B cell (primary cell): ENCODE data around the gene BCL10. TPM values are rescaled to one million over a fixed set of nuclear protein-coding genes. Genes with fewer than 3 reads are reported as not detected.

Experiments used
- ATAC-seq: fragments of 200-7000 bp; cut with Tn5 transposase; one replicate; pipeline ENCODE4 v1.10.0; 2021; ENCODE audit warnings: low read depth, mild to moderate bottlenecking, moderate number of reproducible peaks, moderate library complexity
- CTCF ChIA-PET: fragments of 350-600 bp; sonication (Branson Sonifier 250); formaldehyde crosslinking; loops from one replicate; lab custom pipeline; 2021; ENCODE audit warnings: antibody characterized with exemption, inconsistent platforms; lab: Charles Lee
- POLR2A ChIA-PET: fragments of 350-600 bp; sonication (Branson Sonifier 250); formaldehyde crosslinking; loops from one replicate; lab custom pipeline; 2021; ENCODE audit warnings: antibody characterized with exemption; lab: Charles Lee
- DNase-seq: peaks from one replicate; pipeline ENCODE4 v3.0.0; 2013
- H2AFZ ChIP-seq: 2 replicates; pipeline ENCODE4 v1.6.1; 2012; ENCODE audit warnings: mild to moderate bottlenecking, low read depth, low read length; ENCODE audit not compliant: insufficient read depth, poor library complexity, severe bottlenecking
- H3K27ac ChIP-seq, 2 donors: 1 replicate in 1 of 2; 2 replicates in 1 of 2; pipeline ENCODE4 v1.5.1; 2012 to 2013; ENCODE audit warnings: low read length in 2 of 2, mild to moderate bottlenecking in 2 of 2, moderate library complexity in 1 of 2
- H3K27me3 ChIP-seq, 4 experiments: fragments of 200-600 bp in 1 of 4; sonication (generic) in 1 of 4; replicated peaks in 1 of 4; 1 replicate in 2 of 4; 2 replicates in 2 of 4; pipeline versions ENCODE4 v1.6.1 to v1.7.0; 2013 to 2016; ENCODE audit warnings: low read length in 3 of 4, mild to moderate bottlenecking in 2 of 4, mixed read lengths in 1 of 4, moderate library complexity in 1 of 4; ENCODE audit not compliant: insufficient read depth in 4 of 4, control insufficient read depth in 3 of 4; ENCODE audit errors: control extremely low read depth in 1 of 4
- H3K36me3 ChIP-seq, 2 experiments: replicated peaks in 1 of 2; 1 replicate in 1 of 2; 2 replicates in 1 of 2; pipeline versions ENCODE4 v1.6.1 to v1.7.1; 2013; ENCODE audit warnings: low read length in 1 of 2; ENCODE audit not compliant: insufficient read depth in 2 of 2, control insufficient read depth in 1 of 2; ENCODE audit errors: control extremely low read depth in 1 of 2, extremely low read depth in 1 of 2
- H3K4me1 ChIP-seq, 2 donors: fragments of 200-600 bp in 1 of 2; sonication (generic) in 1 of 2; 1 replicate in 1 of 2; 2 replicates in 1 of 2; pipeline versions ENCODE4 v1.5.1 to v1.6.1; 2013 to 2017; ENCODE audit warnings: low read length in 2 of 2; ENCODE audit not compliant: control insufficient read depth in 2 of 2, insufficient read depth in 2 of 2
- H3K4me2 ChIP-seq: replicated peaks from 2 replicates; pipeline ENCODE3; 2012; ENCODE audit warnings: mild to moderate bottlenecking, low read depth, low read length; ENCODE audit not compliant: poor library complexity, severe bottlenecking
- H3K4me3 ChIP-seq, 5 experiments: fragments of 200-600 bp in 1 of 5; sonication (generic) in 1 of 5; 1 replicate in 3 of 5; 2 replicates in 2 of 5; pipeline versions ENCODE4 v1.5.1 to v1.7.0; 2011 to 2016; ENCODE audit warnings: low read length in 4 of 5, mild to moderate bottlenecking in 4 of 5, low read depth in 2 of 5, control low read depth in 1 of 5, moderate library complexity in 1 of 5; ENCODE audit not compliant: insufficient read depth in 1 of 5; ENCODE audit errors: control extremely low read depth in 1 of 5, extremely low read depth in 1 of 5
- H3K79me2 ChIP-seq: fragments of 200-600 bp; sonication (generic); one replicate; pipeline ENCODE4 v1.6.0; 2016; ENCODE audit warnings: low read length; ENCODE audit not compliant: control insufficient read depth, insufficient read depth
- H3K9ac ChIP-seq: fragments of 200-600 bp; sonication (generic); 2 replicates; pipeline ENCODE4 v1.6.1; 2017; ENCODE audit warnings: mild to moderate bottlenecking, low read length, moderate library complexity
- H3K9me3 ChIP-seq, 3 donors: one replicate each; pipeline versions ENCODE4 v1.6.1 to v1.7.1; 2013; ENCODE audit warnings: low read length in 2 of 3; ENCODE audit not compliant: control insufficient read depth in 2 of 3, insufficient read depth in 1 of 3; ENCODE audit errors: control extremely low read depth in 1 of 3
- H4K20me1 ChIP-seq: 2 replicates; pipeline ENCODE4 v1.6.0; 2012; ENCODE audit warnings: mild to moderate bottlenecking, low read length; ENCODE audit not compliant: insufficient read depth, control insufficient read depth, poor library complexity, severe bottlenecking
- H3K27ac Mint-ChIP-seq: one replicate; pipeline ENCODE4 v1.8.0; 2021; ENCODE audit warnings: mixed read lengths
- H3K27me3 Mint-ChIP-seq: one replicate; pipeline ENCODE4 v1.8.0; 2021; ENCODE audit warnings: mixed read lengths
- H3K4me1 Mint-ChIP-seq: one replicate; pipeline ENCODE4 v1.8.0; 2021; ENCODE audit warnings: mixed read lengths
- H3K4me3 Mint-ChIP-seq: one replicate; pipeline ENCODE4 v1.8.0; 2021; ENCODE audit warnings: mixed read lengths
- H3K9me3 Mint-ChIP-seq: one replicate; pipeline ENCODE4 v1.8.0; 2022; ENCODE audit warnings: mixed read lengths; ENCODE audit not compliant: insufficient read depth
- EZH2 ChIP-seq: IDR thresholded peaks from 2 replicates; pipeline ENCODE4 v1.6.1; 2012; ENCODE audit warnings: borderline replicate concordance, low read depth, mild to moderate bottlenecking, moderate library complexity, low read length; ENCODE audit not compliant: insufficient read depth, poor library complexity, severe bottlenecking
- WGBS: methylation state at CpG from one replicate; pipeline ENCODE4 v1.1.5; 2013; ENCODE audit warnings: missing lambda C conversion rate; ENCODE audit not compliant: insufficient coverage; 5-methylcytosine and 5-hydroxymethylcytosine counted together
- intact Hi-C: fragments of 100-400 bp; cut with micrococcal nuclease; formaldehyde crosslinking; loops from one replicate; pipeline ENCODE4 v1.10.0; 2022
- polyA plus RNA-seq: library from polyadenylated mRNA; depleted of rRNA; stranded (reverse); fragments of >200 nt; gene quantifications from 2 replicates; pipeline ENCODE4 v1.2.3, GENCODE V29; 2012
- total RNA-seq, 2 donors: library from RNA; stranded (reverse); fragments of 120-200 nt in 1 of 2; gene quantifications; 1 replicate in 1 of 2; 2 replicates in 1 of 2; pipeline versions ENCODE4 v1.2.3 to v1.2.4, GENCODE V29; 2013 to 2022
- TF ChIP-seq, protein P1 (sequence below): fragments of 200-600 bp; IDR thresholded peaks from one replicate; pipeline ENCODE4 v1.8.0; 2022; ENCODE audit warnings: antibody characterized with exemption, mild to moderate bottlenecking

BCL10 gene
- total and polyA plus RNA-seq, 2 donors (not counting 1 experiment from before 2014, with no cell fraction given): 26.2 to 60.5 TPM

DNA sequence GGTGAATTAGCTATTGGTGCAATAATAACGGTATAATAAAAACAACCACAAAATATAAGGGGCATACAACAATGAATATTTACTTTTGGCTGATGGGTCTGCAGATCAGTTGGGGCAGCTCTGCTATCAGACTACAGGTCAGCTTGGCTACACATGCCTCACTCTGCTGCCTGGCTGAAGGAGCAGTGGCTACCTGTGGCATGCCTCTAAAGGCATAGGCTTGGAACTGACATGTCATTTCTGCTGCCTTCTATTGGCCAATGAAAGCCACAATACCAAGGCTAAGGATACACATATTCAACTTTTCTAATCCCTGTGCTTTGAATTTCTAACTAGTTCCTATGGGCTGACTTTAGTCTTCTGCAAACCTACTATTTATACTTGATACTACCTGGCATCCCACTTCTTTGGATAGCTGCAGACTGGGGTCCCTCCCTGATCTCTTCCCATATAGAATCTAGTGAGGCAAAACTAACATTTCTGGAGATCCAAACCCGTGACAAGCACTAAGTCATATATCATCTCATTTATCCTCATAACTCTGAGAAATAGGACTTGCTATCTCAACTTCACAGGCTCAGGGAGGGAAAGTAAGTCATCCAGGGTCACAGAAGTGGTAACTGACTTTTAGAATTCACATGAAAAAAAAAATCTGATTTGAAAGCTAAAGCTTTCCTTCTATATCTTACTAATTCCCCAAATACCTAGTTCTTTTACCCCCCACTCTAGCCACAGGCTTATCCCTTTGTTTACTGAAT, 56.4 kb downstream of the BCL10 start:
- Mint-ChIP-seq H3K27ac (no peak overlapping the region), H3K4me1 (no peaks in the 10 kb centered on the region), H3K9me3 (no peaks in the 10 kb centered on the region), H3K27me3 (peaks cover 49% of the 10 kb centered on the region), H3K4me3 (no peak overlapping the region)
- Histone ChIP-seq H2AFZ (no peak overlapping the region), H3K36me3 (no peaks in the 10 kb centered on the region), H3K4me2 (no peak overlapping the region), H3K79me2 (no peaks in the 10 kb centered on the region), H4K20me1 (no peaks in the 10 kb centered on the region), H3K27ac (no peak overlapping the region), H3K9me3 (no peaks in the 10 kb centered on the region), H3K27me3 (peaks cover 0 to 10% (median 9%) of the 10 kb centered on the region in 4 experiments), H3K4me3 (no peak overlapping the region), H3K4me1 (no peaks in the 10 kb centered on the region), H3K9ac (no peak overlapping the region)
- WGBS: no CpG with 5 or more reads among the region's 2 CpGs
- TF ChIP-seq, protein P1, sequence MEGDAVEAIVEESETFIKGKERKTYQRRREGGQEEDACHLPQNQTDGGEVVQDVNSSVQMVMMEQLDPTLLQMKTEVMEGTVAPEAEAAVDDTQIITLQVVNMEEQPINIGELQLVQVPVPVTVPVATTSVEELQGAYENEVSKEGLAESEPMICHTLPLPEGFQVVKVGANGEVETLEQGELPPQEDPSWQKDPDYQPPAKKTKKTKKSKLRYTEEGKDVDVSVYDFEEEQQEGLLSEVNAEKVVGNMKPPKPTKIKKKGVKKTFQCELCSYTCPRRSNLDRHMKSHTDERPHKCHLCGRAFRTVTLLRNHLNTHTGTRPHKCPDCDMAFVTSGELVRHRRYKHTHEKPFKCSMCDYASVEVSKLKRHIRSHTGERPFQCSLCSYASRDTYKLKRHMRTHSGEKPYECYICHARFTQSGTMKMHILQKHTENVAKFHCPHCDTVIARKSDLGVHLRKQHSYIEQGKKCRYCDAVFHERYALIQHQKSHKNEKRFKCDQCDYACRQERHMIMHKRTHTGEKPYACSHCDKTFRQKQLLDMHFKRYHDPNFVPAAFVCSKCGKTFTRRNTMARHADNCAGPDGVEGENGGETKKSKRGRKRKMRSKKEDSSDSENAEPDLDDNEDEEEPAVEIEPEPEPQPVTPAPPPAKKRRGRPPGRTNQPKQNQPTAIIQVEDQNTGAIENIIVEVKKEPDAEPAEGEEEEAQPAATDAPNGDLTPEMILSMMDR: no peak
- no peak for TF ChIP-seq EZH2
- POLR2A ChIA-PET: no interaction called here
- intact Hi-C loops: no loop called here
- ATAC-seq (no peak), DNase-seq (no peak)
- CTCF ChIA-PET: interaction anchor here (1.0 kb wide), 1 partner anchor 35 kb away, joined by 3 read pairs; no protein-coding TSS in a partner anchor

- DNase-seq (no peak), ATAC-seq (no peak)
- no peaks in the 10 kb centered on the region for H3K4me1 Mint-ChIP-seq
- Histone ChIP-seq H3K9ac (no peak overlapping the region), H3K27me3 (peaks cover 0 to 14% (median 8%) of the 10 kb centered on the region in 4 experiments), H3K79me2 (no peaks in the 10 kb centered on the region), H3K27ac (no peak overlapping the region), H3K36me3 (no peaks in the 10 kb centered on the region), H3K9me3 (no peaks in the 10 kb centered on the region), H3K4me3 (no peak overlapping the region), H3K4me1 (no peaks in the 10 kb centered on the region), H4K20me1 (no peaks in the 10 kb centered on the region), H2AFZ (no peak overlapping the region), H3K4me2 (no peak overlapping the region)
- no peak for TF ChIP-seq EZH2
- TF ChIP-seq, protein P1: no peak
- no peaks in the 10 kb centered on the region for H3K9me3 Mint-ChIP-seq
- H3K4me3 Mint-ChIP-seq: no peak overlapping the region
- peaks cover 55% of the 10 kb centered on the region for H3K27me3 Mint-ChIP-seq
- intact Hi-C loops: no loop called here
- ChIA-PET CTCF (no interaction called here), POLR2A (no interaction called here)
- H3K27ac Mint-ChIP-seq: no peak overlapping the region
Measured at GRCh38 chr1:85216697-85217096, 59.7 kb downstream of the BCL10 start.
